GM19239 (cell line): ENCODE measurements around the gene DKK1.

Experiments used
- DNase-seq: peaks from one replicate; pipeline ENCODE4 v3.0.0; 2011; ENCODE audit warnings: low spot score; ENCODE audit not compliant: insufficient read length
- FAIRE-seq: peaks from 2 replicates; lab custom pipeline; 2011; peaks lifted over from hg19 to GRCh38; lab: Jason Lieb, UNC

DKK1 gene, protein sequence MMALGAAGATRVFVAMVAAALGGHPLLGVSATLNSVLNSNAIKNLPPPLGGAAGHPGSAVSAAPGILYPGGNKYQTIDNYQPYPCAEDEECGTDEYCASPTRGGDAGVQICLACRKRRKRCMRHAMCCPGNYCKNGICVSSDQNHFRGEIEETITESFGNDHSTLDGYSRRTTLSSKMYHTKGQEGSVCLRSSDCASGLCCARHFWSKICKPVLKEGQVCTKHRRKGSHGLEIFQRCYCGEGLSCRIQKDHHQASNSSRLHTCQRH

DNA sequence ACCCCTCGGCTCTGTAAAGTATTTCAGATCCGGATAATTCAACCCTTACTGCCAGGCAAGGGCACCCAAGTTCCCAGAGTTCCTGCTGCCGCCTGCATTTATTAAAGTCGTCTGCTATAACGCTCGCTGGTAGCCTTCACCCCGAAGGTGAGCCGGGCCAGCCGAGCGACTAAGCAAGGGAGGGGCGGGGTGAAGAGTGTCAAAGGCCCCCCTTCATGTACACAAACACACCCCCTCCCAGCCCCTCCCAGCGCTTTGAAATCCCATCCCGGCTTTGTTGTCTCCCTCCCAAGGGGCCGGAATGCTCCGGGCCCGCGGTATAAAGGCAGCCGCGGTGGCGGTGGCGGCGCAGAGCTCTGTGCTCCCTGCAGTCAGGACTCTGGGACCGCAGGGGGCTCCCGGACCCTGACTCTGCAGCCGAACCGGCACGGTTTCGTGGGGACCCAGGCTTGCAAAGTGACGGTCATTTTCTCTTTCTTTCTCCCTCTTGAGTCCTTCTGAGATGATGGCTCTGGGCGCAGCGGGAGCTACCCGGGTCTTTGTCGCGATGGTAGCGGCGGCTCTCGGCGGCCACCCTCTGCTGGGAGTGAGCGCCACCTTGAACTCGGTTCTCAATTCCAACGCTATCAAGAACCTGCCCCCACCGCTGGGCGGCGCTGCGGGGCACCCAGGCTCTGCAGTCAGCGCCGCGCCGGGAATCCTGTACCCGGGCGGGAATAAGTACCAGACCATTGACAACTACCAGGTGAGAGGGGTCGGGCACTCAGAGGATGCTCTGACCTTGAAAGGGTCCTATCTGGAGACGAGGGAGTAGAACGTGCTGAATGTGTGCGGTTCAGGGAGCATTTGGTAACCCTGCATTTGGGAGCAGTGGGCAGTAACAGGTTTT, at the start of gene DKK1:
TSS of gene DKK1 (plus strand) at position 349 of the 889 bp plus-strand sequence. CDS start at position 503, 154 bp downstream.
- no peak for DNase-seq
- no peak for FAIRE-seq

DNA sequence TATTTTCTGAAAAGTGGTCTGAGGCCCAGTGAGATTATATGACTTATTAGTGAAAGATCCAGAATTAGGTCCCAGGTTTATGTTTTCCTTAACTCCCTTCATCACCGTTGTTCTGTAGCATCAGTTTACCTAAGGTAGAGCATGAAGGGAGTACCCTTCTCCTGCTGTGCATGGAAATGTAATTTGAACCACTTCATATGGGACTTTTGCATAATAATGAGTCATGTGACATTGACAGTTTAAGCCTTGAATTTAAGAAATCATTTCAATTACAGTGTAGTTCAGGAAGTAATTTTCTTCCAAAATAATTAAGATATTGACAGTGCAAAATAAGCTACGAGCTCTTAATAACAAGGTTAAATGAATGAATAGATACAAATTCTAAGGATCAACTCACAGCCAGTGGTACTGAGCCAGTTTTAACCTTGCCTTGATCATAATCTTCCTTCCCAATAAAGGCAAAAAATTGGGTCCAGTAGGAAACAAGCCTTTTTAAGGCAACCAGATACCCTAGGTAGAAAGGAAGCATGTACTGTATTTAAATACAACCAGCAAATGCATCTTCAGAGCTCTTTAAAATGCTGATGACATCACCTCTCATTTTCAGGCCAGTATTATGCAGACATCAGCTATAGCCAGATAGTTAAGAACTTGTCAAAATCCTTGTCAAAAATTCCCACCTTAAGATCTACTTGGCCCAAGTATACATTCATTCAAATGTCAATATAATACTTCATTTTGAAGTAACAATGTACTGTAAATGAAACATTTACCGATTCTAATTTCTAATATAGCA, 48.8 kb upstream of the DKK1 start:
- FAIRE-seq (no peak), DNase-seq (no peak)

DNA sequence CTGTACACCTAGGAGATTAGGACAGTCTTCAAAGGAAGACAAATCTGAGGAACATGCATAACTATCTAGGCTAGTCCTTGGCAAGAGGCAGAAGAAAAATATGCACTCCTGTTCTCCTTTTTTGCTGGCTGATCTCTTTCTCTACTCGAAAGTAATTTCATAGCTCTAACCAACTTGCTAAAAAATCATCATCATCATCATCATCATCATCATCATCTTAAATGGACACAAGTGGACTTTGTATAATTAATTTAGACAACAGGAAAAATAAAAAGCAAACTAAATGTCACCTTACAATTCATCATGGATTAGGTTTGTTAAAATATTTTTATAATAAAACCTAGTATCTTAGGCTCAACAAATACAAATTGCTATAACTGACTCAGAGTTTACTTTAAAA, 47.2 kb upstream of the DKK1 start:
- no peak for FAIRE-seq
- no peak for DNase-seq

DNA sequence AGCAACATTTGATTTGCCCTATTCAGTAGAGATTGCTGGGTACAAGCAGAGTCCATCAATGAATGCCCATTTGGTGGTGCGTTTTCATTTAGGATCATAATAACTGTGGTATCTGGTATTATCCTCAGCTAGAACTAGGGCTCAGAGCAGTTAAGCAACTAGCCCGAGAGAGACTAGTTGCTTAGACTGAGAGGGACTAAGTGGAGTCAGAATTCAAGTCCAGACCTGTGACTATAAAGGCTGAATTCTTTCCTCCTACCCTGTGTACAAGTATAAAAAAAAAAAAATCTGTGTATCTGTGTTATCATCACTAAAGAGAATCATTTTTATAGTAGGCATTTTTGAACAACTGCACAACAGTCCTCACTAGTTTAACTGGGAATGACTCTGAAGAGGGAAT, 45.3 kb upstream of the DKK1 start:
- no peak for FAIRE-seq
- no peak for DNase-seq

DNA sequence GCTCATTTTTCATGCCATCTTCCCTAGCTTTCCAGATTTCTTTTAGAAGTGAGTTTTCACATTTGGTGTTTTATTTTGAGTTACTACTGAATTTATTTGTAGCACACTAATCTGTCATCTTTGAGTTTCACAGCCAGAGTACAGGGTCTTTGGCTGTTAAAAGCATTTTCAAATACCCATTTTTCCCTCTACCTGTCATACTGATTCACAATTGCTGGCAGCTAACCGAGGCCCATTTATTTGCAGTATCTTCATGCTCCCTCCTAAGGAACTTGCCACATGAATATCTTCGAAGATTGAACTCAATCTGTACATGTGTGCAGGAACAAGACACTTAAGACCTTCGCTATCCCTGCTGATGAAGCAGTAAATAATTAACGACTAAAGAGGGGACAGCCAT, 44.8 kb upstream of the DKK1 start:
- FAIRE-seq: no peak
- no peak for DNase-seq

DNA sequence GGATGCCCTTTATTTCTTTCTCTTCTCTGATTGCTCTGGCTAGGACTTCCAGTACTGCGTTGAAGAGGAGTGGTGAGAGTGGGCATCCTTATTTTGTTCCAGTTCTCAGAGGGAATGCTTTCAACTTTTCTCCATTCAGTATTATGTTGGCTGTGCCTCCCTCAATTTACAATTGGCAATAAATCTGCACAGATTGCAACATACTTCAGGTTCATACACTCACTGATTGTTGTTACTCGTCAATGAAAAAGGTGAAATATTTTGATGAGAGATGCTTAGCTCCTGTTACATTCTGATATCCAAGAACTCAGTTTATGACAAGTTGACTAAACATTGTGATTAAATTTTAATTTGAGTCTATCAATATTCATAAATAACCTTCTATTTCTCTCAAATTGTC, 37.9 kb upstream of the DKK1 start:
- FAIRE-seq: no peak

DNA sequence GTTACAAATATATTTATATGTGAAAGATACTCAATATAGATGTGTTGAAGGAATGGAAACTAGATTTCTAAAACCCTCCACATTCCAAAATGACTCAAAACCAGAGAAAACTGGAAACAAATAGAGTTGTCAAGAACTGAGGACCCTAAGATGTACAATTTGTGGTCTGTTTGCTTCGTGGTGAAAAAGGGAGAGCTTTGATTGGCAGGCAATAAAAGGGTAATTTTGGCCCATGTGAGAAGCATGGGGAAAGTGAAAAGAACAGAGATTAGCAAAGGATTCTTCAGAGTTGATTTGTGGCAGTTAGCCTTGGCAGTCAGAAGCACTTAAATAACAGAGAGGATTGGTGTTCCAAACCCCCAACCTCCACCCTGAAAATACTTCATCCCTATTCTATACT, 37.1 kb upstream of the DKK1 start:
- FAIRE-seq: no peak
- no peak for DNase-seq

More for the DNA sequence above, 37.9 kb upstream of the DKK1 start:
- DNase-seq: no peak

DNA sequence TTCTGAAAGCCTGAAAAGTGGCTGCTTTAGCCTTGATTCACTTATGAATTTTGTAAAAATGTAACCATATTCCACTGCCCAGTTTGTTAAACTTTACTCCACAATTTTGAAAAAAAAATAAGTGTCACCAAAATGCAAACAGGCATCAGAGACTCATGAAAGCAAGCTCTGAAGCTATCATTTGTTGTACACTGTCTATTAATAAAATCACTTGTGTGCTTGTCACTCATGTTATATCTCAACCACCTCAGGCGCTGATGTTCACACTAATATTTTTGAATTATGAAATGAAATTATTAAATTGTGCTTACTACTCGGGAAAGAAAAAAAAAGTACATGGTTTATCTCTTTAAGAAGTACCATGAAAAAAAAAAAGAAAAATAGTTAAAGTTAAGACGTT, 34.5 kb upstream of the DKK1 start:
- FAIRE-seq (no peak), DNase-seq (no peak)

DNA sequence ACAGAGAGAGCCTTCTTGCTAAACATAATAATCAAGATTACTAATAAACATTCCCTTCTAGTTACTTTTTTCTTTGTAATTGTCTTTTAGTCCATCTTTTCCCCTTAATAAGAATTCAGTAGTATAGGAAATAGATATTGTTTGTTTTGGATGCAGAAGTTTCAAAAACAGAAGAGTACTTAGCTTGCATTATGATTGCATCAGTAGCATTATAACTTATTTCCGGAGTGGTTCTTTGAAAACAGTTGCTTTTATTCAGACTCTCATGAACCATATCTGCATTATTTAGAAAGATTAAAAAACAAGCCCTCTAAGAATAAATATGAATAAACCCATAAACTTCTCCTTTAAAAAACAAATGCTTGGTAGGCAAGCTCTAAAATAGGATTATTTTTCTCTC, 34.0 kb upstream of the DKK1 start:
- FAIRE-seq: no peak
- DNase-seq: no peak

DNA sequence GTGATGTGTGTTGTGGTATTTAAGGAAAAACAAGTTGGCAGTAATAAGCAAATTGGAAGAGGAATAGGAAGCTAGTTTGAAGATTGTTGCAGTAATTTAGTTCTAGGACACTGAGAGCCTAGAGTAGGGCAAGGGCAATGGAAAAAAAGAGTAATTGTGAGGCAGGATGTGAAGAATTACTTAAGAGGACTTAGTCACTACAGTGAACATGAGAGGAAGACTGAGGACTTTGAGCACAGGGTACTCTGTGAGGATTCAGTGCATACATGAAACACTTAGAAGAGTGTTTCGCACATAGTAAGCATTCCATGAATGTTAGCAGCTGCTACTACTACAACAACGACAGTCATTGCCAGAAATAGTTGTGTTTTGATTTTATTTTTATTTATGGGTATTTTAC, 30.9 kb upstream of the DKK1 start:
- DNase-seq (no peak), FAIRE-seq (no peak)

DNA sequence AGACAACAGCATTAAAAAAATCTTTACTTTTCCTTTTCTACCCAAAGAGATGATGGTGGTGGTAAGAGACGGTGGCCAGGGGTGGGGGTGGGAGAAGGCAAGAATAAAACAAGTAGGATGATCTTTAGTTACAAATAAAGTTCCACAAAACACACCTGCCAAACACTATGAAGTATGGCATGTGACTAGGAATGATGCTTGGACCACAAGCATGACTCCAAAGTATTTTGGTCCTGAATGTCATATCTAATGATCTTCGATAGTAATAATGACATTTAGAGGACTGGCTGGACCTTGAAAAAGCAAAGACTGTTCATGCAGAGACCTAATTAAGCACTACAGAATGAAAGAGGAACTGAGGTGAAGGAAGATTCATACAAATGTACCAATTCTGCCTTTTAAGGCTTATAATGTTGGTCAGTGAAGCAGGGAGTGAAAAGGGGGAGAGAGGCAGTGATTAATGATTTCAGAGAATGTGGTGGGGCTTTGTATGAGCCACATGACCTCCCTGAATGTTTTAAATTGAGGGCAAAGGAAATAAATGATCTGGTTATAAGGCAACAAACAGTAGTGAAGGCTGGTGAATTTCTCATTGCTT, 29.6 kb upstream of the DKK1 start:
- DNase-seq: no peak
- no peak for FAIRE-seq

DNA sequence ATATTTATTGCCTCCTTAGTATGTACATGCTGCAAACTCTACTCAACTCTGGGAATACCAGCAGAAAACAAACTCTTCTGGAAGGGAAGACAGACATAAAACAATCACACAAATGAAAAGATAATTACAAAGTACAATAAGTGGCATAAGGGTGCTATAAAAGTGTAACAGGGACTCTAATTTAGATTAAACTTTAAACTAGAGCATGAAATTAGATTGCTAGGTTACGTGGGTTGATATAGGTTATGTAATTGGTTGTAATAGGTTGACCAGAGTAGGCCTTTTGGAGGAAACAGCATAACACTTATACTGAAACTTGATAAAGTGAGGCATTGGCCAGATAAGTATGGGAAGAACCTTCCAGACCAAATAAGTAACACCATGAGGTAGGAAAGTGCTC, 26.2 kb upstream of the DKK1 start:
- DNase-seq: no peak
- no peak for FAIRE-seq

DNA sequence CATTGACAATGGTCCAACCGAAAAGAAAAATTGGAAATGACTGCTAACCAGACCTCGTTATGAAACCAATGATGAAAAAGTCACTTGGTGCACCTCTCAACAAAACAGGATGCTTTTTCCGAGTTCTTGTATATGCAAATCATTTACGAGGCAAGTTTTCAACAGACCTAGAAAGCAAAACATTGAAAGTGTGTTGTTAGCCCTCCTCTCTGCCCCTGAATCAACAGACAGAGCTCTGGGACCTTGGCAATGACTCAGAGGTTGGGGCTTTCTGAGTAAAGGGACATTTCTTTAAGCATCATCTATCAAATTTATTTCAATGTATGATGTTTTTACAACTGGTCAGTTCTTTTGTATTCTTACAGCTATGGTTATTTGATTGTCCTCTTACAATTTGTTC, 16.3 kb upstream of the DKK1 start:
- FAIRE-seq (no peak), DNase-seq (no peak)

DNA sequence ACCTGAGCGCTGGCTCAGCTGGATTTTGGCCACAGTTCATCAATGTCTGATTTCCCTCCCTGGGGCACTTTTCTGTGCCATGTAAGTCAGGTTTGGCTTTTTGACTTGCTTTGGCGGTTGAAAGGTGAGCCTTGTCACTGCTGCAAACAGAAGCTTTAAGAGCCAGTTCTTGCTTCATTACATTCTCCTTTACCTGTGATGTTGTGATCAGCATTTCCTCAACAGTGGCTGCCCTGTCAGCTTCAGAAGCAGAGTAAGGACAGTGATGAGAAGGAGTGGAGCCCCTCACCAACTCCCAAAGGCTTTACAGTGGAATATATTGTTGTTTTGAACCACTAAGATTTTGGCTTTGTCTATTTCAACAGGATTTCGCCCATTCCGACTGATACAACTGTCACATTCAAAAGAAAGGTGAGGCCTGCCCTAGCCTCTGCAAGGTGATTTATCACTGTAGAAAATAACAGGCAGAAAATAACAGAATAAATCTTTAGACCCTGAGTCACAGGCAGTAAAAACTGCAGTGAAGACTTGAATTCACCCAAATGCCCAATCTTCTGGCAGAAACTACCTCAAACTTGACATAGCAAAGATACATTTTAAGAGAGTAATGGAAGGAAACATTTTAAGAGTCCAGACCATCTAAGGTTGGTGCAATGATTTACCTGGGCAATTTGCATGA, 13.3 kb upstream of the DKK1 start:
- no peak for DNase-seq

DNA sequence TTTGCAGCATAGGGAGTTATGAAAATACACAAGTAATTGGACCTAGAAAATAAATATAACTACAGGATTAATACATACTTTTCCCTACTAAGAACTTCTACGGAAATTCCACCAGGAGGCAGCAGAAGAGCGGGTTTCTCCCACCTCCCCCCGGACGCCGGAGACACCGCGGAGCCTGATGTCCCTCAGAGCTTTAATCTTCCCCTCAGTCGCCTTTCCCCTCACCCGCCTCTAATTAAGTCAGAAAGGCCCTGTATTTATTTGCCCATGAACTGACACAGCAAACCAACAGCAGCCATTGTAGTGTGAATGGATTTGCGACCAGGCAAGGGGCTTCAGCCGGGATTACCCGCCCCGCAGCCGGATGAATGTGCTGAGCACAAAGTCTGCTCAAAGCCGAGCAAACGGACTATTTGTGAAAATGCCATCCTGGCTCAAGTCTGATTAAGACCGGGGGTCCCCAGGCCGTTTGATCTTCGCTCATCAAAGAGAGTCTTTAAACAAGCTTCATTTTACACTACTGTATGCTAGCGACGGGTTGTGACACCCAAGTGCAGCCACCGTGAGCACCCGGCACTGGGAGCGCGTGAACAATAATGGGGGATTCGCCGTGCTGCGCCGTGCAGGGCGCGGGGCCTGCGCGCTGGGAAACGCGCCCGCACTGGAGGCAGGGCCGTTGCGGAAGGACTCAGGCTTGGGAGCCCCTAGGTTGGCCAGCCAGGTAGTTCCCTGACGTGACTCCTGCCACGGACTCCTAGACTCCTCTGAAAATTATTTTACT, 5.6 kb upstream of the DKK1 start:
- DNase-seq (peak; percentile 39), FAIRE-seq (no peak)

More for the DNA sequence above, 13.3 kb upstream of the DKK1 start:
- FAIRE-seq: no peak

DNA sequence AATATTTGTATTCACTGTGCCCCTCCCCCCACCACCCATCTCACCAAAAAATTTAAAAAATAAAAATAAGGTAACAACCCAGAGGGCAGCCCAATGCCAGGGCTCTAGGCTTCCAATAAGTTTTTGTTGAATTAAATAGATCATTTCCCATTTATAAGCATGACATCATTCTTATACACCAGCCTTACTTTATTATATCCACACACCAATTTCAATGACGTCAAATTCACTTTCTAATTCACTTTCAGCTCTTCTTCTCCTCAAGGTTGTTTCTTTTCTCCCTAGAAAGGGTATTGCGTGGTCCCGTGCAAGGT, 1.2 kb upstream of the DKK1 start:
- no peak for DNase-seq
- FAIRE-seq: no peak

DNA sequence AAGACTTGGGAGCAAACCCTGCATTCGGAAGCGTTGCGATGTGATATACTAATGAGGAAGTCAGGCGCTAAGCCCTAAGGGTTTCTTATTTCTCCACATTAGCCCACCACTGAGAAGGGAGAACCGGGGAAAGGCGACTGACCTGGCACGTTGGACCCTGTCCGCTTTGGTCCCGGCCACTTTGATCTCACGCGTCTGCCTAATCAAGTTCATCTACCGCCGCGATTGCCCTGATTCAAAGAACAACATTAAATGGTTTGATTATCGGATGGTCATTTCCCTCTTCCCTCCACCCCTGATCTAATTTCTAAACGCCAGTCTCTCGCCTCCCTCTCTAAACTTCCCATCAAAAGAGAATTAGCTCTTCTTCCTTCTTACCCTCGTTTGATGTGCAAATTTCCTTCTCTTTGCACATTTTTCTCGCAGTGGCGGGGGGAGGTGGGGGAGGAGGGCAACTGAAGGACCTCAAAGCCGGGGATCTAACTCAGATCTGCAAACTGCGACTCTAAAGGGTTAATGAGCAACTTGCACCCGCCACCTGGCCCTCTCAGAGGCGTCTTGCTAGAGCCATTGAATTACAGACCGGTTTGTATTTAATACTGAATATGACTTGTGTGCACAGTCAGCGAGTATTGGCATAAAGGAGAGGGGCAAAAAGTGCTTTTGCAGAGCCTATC, 687 bp upstream of the DKK1 start:
- FAIRE-seq: no peak
- DNase-seq: no peak

DNA sequence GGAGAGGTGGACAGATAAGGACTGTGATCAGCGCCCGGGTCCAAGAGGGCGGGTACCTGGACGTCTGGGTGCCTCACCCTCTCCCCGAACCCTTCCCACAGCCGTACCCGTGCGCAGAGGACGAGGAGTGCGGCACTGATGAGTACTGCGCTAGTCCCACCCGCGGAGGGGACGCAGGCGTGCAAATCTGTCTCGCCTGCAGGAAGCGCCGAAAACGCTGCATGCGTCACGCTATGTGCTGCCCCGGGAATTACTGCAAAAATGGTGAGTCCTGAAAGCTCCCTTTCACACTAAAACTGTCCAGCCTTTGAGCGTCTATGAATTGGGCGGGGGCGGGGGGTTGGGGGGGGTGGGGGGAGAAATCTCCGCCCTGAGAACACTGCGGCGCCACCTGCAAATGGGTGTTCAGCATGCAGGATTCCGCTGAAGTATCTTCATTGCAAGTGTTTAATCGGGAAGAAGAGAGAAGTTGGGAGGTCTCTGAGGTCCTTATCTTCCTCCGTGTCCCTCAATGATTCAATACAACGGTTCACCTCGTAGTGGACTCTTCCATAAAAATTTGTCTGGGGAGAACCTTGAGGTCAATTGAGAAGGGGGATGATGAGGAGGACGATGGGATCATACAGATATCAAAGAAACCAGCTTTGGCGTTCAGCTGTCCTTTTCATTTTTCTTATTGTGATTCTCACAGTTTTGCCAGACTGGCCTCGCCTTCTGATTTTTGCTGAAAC, 906 bp downstream of the DKK1 start:
- no peak for DNase-seq
- FAIRE-seq: no peak
